HepG2 (cell line): Measurements from ENCODE around the gene AGER. TPM values are rescaled to one million over a fixed set of nuclear protein-coding genes. Genes with fewer than 3 reads are reported as not detected.

Source experiments
- ARNT2 ChIP-seq: sonication (generic); formaldehyde crosslinking; IDR thresholded peaks from 2 replicates; pipeline ENCODE4 v1.8.0; 2022; ENCODE audit warnings: mild to moderate bottlenecking, low read depth, missing genetic modification reagents, moderate library complexity
- ATF7 ChIP-seq, 2 experiments: fragments of 450-650 bp in 1 of 2; sonication (generic) in 1 of 2; formaldehyde crosslinking in 1 of 2; IDR thresholded peaks; 2 replicates each; pipeline versions ENCODE4 v1.4.0 to v1.6.1; 2016 to 2020; ENCODE audit warnings: antibody characterized with exemption in 1 of 2, mild to moderate bottlenecking in 1 of 2, missing genetic modification reagents in 1 of 2
- CHD4 ChIP-seq: fragments of 200-600 bp; sonication (generic); IDR thresholded peaks from 2 replicates; pipeline ENCODE4 v1.7.0; 2017; ENCODE audit warnings: mild to moderate bottlenecking, low read length, borderline replicate concordance
- FOXC1 ChIP-seq: sonication (generic); formaldehyde crosslinking; IDR thresholded peaks from 2 replicates; pipeline ENCODE4 v1.8.0; 2022; ENCODE audit warnings: mild to moderate bottlenecking, missing genetic modification reagents, borderline replicate concordance
- GTF2F1 ChIP-seq: fragments of 150-350 bp; IDR thresholded peaks from 2 replicates; pipeline ENCODE4 v1.6.1; 2014; ENCODE audit warnings: low read length
- HNRNPK ChIP-seq: fragments of 200-400 bp; formaldehyde crosslinking; IDR thresholded peaks from 2 replicates; pipeline ENCODE4 v1.6.1; 2018; ENCODE audit warnings: low read length, low read depth, moderate library complexity, mild to moderate bottlenecking; ENCODE audit not compliant: poor library complexity, severe bottlenecking
- KAT7 ChIP-seq: IDR thresholded peaks from 2 replicates; pipeline ENCODE4 v1.6.1; 2018; ENCODE audit warnings: borderline replicate concordance, missing compliant biosample characterization
- KLF9 ChIP-seq: IDR thresholded peaks from 2 replicates; pipeline ENCODE4 v1.6.1; 2016; ENCODE audit warnings: low read depth
- MLLT10 ChIP-seq: sonication (generic); formaldehyde crosslinking; IDR thresholded peaks from 2 replicates; pipeline ENCODE4 v1.4.0; 2020; ENCODE audit warnings: missing genetic modification reagents
- MTF1 ChIP-seq: sonication (generic); formaldehyde crosslinking; IDR thresholded peaks from 2 replicates; pipeline ENCODE4 v1.5.0; 2020; ENCODE audit warnings: missing genetic modification reagents
- NFRKB ChIP-seq: fragments of 450-650 bp; IDR thresholded peaks from 2 replicates; pipeline ENCODE4 v1.6.1; 2017
- NR2F1 ChIP-seq, 2 experiments: fragments of 450-650 bp in 1 of 2; formaldehyde crosslinking in 1 of 2; IDR thresholded peaks; 2 replicates each; pipeline versions ENCODE4 v1.5.0 to v1.6.1; 2016 to 2020; ENCODE audit warnings: mild to moderate bottlenecking in 1 of 2, missing compliant biosample characterization in 1 of 2, missing genetic modification reagents in 1 of 2, moderate library complexity in 1 of 2
- SALL1 ChIP-seq: sonication (generic); formaldehyde crosslinking; IDR thresholded peaks from 2 replicates; pipeline ENCODE4 v1.8.0; 2022; ENCODE audit warnings: mild to moderate bottlenecking, missing genetic modification reagents
- SUZ12 ChIP-seq: fragments of 150-350 bp; IDR thresholded peaks from 2 replicates; pipeline ENCODE4 v1.6.1; 2014; ENCODE audit warnings: low read depth, low read length
- ZFP36L1 ChIP-seq: sonication (generic); formaldehyde crosslinking; IDR thresholded peaks from 2 replicates; pipeline ENCODE4 v1.8.0; 2022; ENCODE audit warnings: mild to moderate bottlenecking, missing genetic modification reagents, moderate library complexity
- ZNF468 ChIP-seq: sonication (generic); formaldehyde crosslinking; IDR thresholded peaks from 2 replicates; pipeline ENCODE4 v1.8.0; 2022; ENCODE audit warnings: mild to moderate bottlenecking, moderate library complexity, missing genetic modification reagents
- ZNF775 ChIP-seq: sonication (generic); formaldehyde crosslinking; IDR thresholded peaks from 2 replicates; pipeline ENCODE4 v1.4.0; 2020; ENCODE audit warnings: missing genetic modification reagents, mild to moderate bottlenecking, moderate library complexity, borderline replicate concordance
- ZNF792 ChIP-seq: IDR thresholded peaks from 2 replicates; pipeline ENCODE4 v1.6.1; 2016
- polyA plus RNA-seq, 8 experiments: library from polyadenylated mRNA; depleted of rRNA in 3 of 8; stranded (reverse) in 7 of 8; unstranded in 1 of 8; fragments of >200 nt; fragmentation: Illumina TruSeq in 4 of 8; extraction: Trizol in 4 of 8; gene quantifications; 2 replicates each; pipeline versions ENCODE4 v1.2.1 to v1.2.3, GENCODE V29; 2011 to 2016; ENCODE audit warnings: low read depth in 4 of 8, missing spikeins in 1 of 8, mixed read lengths in 1 of 8; ENCODE audit not compliant: insufficient read depth in 1 of 8
- total RNA-seq, 5 experiments: library from RNA; depleted of rRNA; stranded (reverse); fragments of >200 nt; fragmentation: Illumina TruSeq; extraction: Trizol; gene quantifications; 2 replicates each; pipeline ENCODE4 v1.2.3, GENCODE V29; 2016; ENCODE audit warnings: low read depth in 1 of 5
- TF ChIP-seq, protein P1 (sequence below): sonication (generic); formaldehyde crosslinking; IDR thresholded peaks from 2 replicates; pipeline ENCODE4 v1.5.1; 2020; ENCODE audit warnings: mild to moderate bottlenecking, missing genetic modification reagents
- TF ChIP-seq, protein P2 (sequence below): sonication (generic); formaldehyde crosslinking; IDR thresholded peaks from 2 replicates; pipeline ENCODE4 v1.4.0; 2020; ENCODE audit warnings: missing genetic modification reagents

The AGER gene
- total and polyA plus RNA-seq, 2 of the 13 experiments (the other 11 are each of a cell fraction or from before 2014, with no cell fraction given), result 1.9 to 5.1 TPM

DNA sequence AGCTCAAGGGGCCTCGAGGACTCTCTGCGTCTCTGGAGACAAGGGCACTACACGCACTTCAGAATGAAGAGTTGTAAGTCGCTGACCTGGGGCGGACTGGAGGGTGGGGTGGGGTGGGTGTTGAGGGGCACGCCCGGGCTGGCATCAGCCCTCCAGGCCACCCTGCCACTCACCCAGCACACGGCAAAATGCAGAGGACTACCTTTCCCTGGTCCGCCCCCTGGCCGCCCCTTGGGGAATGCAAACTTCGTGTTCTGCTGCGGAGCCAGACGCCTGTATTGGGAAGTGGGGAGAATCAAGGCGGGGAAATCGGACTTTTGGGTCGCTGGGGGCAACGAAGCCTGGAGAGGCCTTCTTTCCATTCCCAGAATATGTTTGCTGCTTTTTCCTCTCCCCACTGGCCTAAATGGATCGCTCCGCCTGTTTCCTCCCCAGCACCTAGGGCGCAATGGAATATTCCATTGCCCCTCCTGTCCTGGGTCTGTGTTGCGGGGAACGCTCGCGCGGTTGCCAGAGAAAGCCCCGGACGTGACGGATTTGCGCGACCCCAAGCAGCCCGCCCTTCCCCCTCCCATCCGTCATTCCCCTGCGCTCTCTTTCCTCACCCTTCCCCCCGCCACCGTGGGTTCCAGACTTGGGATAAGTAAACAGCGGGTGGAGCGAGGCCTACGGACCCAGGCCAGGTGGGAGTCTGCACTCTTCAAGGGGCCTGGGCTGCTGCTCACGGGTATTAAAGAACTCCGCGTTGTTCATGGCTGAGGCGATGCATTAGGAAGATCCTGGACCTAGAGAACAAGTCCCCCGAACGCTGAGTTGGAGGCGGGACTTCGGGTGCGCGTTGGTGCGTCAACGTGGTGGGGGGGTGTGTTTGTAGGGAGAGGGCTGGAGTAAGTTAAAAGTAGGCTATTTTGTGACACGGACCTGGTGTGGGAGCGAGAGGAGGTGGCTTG is 30.2 kb downstream of the AGER start, which contains the start of gene PPT2 (continued):
- TF ChIP-seq, protein P1, sequence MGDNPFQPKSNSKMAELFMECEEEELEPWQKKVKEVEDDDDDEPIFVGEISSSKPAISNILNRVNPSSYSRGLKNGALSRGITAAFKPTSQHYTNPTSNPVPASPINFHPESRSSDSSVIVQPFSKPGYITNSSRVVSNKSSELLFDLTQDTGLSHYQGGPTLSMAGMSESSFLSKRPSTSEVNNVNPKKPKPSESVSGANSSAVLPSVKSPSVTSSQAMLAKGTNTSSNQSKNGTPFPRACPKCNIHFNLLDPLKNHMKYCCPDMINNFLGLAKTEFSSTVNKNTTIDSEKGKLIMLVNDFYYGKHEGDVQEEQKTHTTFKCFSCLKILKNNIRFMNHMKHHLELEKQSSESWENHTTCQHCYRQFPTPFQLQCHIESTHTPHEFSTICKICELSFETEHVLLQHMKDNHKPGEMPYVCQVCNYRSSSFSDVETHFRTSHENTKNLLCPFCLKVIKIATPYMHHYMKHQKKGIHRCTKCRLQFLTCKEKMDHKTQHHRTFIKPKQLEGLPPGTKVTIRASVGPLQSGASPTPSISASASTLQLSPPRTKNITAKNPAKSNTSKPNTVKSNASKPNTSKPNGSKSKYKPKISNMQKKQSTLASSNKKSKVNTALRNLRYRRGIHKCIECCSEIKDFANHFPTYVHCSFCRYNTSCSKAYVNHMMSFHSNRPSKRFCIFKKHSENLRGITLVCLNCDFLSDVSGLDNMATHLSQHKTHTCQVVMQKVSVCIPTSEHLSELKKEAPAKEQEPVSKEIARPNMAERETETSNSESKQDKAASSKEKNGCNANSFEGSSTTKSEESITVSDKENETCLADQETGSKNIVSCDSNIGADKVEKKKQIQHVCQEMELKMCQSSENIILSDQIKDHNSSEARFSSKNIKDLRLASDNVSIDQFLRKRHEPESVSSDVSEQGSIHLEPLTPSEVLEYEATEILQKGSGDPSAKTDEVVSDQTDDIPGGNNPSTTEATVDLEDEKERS, result no peak
- no peak; a peak in 1 of 4 replicates for TF ChIP-seq NR2F1 (CRISPR knock-in tag; IDR thresholded peaks at IDR 0.05)
- TF ChIP-seq ZNF792 (CRISPR knock-in tag), result 0 out of 2 replicates have a peak, but pooled peaks have one; percentile 16
- TF ChIP-seq ZFP36L1 (CRISPR knock-in tag), result peak; percentile 62; the same call in 1 of the 2 replicates
- TF ChIP-seq HNRNPK, result no peak
- TF ChIP-seq MLLT10 (CRISPR knock-in tag), result no peak
- TF ChIP-seq NFRKB, result no peak
- no peak for TF ChIP-seq GTF2F1
- no peak; the same call in 1 of the 2 replicates for TF ChIP-seq SALL1 (CRISPR knock-in tag)
- no peak; the same call in 1 of the 2 replicates for TF ChIP-seq CHD4
- no peak; the same call in 1 of the 2 replicates for TF ChIP-seq ZNF468 (CRISPR knock-in tag)
- TF ChIP-seq KAT7 (CRISPR knock-in tag), result no peak; the same call in 1 of the 2 replicates
- TF ChIP-seq MTF1 (CRISPR knock-in tag), result peak; percentile 83; the same call in 1 of the 2 replicates
- peak; percentile 46; the same call in 1 of the 2 replicates for TF ChIP-seq ATF7 (IDR thresholded peaks at IDR 0.05)
- TF ChIP-seq ATF7 (CRISPR knock-in tag; IDR thresholded peaks at IDR 0.05), result peak; percentile 81
- TF ChIP-seq SUZ12, result no peak
- TF ChIP-seq, protein P2, sequence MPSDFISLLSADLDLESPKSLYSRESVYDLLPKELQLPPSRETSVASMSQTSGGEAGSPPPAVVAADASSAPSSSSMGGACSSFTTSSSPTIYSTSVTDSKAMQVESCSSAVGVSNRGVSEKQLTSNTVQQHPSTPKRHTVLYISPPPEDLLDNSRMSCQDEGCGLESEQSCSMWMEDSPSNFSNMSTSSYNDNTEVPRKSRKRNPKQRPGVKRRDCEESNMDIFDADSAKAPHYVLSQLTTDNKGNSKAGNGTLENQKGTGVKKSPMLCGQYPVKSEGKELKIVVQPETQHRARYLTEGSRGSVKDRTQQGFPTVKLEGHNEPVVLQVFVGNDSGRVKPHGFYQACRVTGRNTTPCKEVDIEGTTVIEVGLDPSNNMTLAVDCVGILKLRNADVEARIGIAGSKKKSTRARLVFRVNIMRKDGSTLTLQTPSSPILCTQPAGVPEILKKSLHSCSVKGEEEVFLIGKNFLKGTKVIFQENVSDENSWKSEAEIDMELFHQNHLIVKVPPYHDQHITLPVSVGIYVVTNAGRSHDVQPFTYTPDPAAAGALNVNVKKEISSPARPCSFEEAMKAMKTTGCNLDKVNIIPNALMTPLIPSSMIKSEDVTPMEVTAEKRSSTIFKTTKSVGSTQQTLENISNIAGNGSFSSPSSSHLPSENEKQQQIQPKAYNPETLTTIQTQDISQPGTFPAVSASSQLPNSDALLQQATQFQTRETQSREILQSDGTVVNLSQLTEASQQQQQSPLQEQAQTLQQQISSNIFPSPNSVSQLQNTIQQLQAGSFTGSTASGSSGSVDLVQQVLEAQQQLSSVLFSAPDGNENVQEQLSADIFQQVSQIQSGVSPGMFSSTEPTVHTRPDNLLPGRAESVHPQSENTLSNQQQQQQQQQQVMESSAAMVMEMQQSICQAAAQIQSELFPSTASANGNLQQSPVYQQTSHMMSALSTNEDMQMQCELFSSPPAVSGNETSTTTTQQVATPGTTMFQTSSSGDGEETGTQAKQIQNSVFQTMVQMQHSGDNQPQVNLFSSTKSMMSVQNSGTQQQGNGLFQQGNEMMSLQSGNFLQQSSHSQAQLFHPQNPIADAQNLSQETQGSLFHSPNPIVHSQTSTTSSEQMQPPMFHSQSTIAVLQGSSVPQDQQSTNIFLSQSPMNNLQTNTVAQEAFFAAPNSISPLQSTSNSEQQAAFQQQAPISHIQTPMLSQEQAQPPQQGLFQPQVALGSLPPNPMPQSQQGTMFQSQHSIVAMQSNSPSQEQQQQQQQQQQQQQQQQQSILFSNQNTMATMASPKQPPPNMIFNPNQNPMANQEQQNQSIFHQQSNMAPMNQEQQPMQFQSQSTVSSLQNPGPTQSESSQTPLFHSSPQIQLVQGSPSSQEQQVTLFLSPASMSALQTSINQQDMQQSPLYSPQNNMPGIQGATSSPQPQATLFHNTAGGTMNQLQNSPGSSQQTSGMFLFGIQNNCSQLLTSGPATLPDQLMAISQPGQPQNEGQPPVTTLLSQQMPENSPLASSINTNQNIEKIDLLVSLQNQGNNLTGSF (CRISPR knock-in tag), result peak; percentile 37; the same call in 1 of the 2 replicates
- TF ChIP-seq ARNT2 (CRISPR knock-in tag), result peak; percentile 35
- TF ChIP-seq FOXC1, result peak; percentile 78
- TF ChIP-seq KLF9, result no peak; the same call in 1 of the 2 replicates
- 0 out of 2 replicates have a peak, but pooled peaks have one; percentile 65 for TF ChIP-seq ZNF775 (CRISPR knock-in tag)
